T-helper 2 cell (primary cell): ENCODE results near the gene RUNX1.

Experiments used
- DNase-seq, 5 experiments: peaks; one replicate each; pipeline versions ENCODE4 v3.0.0 to v3.0.0-alpha.2; 2012 to 2022

The RUNX1 gene

DNA sequence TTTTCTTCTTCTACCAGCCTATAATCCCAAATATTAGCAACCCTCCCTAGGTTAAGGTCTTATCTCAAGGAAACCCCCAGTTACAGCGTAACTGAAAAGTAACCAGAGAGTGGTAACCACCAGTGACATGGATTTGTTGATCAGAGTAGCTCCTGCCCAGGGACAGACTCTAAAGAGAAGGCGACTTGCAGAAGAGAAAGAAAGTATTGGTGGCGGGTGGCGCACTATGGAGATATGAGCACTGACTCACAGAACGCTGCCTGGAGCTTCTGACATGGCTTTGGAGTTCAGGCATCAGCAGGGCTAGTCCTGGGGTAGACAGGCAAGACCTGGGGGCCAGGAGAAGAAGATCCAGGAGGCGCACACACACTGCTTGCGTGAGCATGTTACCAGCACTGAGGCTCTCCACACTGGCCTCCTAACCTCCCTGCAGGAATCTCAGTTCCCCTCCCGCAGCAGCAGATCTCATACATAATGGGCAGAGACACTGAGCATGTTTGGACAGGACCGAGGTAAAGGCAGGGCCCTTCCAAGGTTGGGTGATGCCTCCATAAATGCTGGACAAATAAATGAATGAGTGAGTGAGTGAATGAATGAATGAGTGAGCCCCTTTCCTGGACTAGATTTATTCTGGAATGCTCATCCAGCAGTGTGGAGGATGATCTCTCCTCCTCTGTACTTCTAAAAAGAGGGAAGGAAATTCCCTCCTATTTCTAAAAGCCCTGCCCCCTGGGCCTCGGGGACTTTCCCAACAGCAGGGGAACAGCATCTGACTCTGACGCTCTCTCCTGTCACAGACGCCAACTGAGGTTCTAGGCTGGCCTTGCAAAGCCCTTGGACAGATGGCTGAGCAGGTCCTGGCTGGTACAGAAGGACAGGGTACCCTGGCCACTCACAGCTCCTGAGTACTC lies 204.8 kb downstream of the RUNX1 start:
- no peak for DNase-seq

DNA sequence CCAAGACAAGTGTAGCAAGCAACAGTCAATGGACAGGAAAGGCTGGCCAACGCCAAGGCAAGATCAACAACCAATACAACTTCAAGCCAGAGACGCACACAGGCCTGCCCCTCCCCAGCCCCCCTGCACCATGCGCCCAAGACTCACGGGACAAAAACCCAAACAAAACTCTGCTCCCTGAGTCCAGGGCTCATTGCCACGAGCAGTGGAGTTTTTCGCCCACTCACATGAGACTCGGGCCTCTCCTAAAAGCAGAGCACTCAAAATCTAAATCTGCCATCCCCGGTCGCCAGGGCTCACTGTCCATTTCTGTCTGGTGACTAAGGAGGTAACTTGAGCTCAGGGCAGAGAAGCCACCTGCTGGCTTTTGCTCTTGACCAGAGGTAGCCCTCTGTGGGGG lies 205.5 kb downstream of the RUNX1 start:
- no peak for DNase-seq

DNA sequence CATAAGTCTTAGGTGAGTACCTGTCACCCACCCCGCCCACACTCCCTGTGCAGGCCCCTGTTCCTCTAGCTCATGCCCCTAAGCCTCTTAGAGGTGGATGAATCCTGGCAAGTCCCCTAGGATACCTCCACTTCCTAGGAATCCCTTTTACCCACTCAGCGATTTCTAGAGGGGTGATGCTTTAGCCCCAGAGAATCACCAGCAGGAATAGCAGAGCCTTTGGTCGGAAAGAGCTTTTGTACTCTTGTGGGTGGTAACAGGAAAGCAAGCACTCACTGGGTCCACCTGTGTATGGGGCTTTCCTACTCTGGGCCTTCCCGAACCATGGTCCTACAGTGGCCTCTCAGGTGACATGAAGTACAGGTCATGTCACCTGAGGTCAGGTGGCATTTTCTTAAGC lies 207.9 kb downstream of the RUNX1 start:
- no peak for DNase-seq

DNA sequence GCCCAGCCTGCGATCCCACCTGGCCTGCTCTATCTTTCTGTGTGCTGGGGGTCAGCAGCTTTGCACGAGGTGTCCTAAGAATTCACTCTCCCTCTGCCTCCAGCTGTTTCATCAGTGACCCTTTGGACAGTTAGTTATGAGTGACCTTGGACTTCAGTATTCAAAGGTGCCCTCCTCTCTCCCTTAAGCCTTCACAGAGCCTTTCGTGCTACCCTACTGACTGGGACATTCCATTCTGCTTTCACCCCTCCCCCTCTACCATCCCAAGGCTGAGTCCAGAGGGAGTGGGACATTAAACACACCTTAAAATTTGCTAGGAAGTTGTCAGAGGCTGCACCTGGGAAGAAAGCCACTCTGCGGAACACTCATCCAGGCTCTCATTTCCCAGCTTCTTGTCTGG lies 208.4 kb downstream of the RUNX1 start:
- no peak for DNase-seq

DNA sequence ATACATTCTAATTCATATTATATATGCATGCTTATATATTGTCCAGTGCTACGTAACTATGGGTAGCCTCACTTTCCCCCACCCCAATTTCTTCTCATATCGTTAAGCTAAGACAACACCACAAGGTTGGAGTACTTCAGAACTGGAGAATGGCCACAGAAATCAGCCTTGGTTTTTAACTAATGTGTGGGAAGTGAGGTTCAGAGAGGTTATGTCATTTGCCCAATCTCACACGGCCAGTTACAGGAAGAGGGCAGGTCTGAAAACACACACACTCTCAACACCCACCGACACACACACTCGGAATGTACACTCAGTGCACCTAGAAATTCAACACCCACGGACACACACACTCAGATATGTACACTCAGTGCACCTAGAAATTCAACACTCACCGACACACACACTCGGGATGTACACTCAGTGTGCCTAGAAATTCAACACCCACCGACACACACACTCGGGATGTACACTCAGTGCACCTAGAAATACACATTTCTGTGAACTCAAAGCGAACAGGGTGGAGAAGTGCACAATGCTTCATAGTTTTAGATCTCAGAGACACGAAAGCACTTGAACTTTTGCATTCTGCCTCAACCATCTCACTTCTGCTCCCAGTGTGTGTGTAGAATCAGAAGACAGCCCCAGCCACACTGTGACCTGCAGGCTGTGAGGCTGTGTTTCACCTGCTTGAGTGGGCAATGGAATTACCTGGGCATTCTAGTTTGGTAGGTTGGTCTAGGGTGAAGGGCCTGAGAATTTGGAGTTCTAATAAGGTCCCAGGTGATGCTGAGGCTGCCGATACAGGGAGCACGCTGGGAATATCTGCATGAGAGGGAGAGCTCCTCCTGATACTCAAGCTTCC lies 209.9 kb downstream of the RUNX1 start:
- no peak for DNase-seq

DNA sequence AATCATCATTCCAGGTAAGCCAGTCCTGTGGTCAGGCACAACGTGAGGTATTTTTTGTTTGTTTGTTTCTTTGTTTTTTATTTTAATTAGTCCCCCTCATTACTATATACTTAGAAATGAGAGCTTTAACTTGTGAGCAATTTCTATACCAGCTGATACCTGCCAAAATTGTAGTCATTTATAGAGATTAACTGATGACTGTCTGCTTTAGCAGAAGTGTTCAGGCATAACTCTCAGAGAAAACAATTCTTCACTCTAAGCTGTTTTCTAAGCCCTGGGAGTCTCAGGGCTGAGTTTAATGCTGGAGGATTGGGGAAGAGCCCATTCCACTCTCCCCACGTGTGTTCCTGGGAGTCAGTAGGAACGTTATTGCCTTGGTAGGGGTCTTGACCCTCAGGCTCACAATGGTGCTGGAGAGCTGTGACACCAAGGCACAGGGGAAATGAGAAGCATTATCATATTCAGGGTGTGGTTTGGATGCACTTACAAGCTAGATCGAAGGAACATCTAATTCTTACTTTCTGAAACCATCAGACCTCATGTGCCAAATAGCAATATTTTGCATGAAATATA lies 212.1 kb downstream of the RUNX1 start:
- no peak for DNase-seq

DNA sequence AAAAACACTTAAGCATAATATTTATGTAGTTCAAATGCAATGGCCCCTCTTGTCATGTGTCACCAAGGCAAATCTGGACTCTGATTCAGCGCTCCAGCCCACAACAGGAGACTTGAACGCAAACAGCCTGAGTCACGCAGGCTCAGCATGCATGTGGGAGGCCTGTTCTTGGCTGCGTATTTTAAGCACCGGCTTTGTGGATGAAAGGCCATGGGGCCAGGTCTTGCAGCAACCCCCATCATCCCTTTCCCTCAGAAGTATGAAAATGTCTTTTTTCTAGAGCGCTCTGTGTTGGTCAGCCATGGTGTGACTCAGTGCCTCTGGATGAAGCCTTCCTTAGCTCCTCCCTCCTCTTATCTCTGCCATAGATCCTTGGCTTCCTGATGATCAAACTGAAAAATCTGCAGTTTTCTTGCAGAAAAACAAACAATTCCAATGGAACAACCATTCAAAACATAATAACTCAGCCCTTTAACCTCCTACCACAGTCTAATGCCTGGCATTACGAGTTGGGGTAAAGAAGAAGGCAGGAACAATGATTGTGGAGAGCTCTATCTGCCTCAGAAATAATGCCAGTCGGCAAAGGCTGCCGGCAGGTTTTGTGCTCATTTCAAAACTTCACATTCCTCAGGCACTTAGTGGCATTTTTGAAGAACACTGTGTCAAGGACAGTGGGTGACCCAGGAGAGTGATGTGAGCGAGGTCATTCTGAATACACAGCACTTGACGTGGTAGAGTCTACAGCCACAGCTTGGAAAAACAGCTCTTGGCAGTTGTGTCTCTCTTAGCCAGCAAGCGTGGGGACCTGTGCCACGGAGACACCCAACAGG lies 212.8 kb downstream of the RUNX1 start:
- DNase-seq = peak in 1 of 5 experiments; percentile 30

DNA sequence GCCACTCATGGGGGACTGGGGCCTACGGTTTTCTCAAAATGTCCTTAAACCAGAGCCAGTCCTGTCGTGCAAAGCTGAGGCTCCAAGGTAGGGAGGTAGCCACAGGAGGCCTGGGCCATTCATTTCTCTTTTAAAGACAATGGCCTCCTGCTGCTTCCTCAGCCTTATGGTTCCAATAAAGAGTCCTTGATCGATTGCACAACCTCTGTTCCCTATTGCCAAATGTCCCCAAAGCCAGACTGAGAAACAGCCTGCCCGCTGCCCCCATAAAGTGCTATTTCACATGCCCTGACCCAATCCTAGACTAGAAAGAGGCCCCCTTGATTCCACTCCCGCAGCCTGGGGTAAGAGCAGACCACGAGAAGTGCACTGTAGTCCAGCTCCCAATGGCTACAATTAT lies 213.6 kb downstream of the RUNX1 start:
- DNase-seq = no peak

DNA sequence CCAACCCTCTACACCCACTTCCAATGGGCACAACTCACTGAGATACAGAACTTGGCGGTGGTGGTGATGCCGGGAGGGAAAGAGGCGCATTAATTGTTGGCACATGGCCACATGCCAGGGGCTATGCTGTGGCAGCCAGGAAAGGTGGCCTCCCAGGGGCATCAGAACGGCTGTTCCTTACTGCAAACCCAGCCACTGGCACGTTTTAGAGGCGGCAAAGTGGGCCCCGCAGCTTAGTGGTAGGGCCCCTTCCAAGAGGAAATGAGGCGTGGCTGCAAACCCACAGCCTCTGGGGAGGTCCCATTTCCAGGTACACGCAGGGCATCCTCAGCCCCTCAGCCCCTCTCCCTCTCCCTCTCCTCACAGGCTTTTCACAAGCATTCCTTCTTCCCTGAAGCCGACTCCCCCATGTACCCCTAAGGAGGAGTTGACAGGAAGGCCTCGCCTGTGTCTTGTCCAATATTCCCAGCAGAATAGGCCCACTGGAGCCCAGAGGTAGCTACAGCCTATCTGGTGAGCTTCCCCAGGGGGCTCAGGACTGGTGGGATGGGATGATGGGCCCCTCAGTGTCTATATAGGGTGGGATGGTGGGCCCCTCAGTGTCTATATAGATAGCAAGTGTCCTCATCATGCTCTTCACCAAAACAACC lies 214.1 kb downstream of the RUNX1 start:
- DNase-seq = no peak

DNA sequence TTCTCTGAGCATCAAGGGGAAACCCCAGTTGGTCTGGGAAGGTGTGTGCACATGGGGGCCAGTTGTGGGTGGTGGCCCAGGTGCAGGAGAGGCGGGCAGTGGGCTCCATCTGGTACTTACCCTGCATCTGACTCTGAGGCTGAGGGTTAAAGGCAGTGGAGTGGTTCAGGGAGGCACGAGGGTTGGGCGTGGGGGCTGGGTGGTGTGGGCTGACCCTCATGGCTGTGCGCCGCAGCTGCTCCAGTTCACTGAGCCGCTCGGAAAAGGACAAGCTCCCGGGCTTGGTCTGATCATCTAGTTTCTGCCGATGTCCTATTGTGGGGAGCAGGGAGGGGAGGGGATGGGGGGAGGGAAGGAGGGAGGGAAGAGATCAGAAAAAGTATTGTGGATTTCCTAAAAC lies 214.8 kb downstream of the RUNX1 start:
- no peak for DNase-seq

DNA sequence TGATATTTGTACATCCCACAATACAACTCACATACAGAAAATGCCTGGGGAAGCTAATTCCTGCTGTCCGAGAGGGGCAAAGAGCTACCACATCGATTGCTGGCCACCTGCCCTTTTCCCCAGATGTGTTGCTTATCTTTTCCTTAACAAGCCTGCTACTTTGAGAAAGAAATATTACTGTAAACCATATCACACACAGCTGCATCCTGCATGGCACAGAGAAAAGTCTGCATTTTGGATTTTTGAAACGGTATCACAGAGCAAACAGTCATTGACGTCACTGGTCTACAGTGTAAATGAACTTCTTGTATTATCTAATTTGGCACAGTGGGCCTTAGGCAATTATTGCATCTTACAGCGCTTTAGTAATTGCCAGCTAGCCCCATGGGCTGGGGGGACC lies 215.6 kb downstream of the RUNX1 start:
- no peak for DNase-seq

DNA sequence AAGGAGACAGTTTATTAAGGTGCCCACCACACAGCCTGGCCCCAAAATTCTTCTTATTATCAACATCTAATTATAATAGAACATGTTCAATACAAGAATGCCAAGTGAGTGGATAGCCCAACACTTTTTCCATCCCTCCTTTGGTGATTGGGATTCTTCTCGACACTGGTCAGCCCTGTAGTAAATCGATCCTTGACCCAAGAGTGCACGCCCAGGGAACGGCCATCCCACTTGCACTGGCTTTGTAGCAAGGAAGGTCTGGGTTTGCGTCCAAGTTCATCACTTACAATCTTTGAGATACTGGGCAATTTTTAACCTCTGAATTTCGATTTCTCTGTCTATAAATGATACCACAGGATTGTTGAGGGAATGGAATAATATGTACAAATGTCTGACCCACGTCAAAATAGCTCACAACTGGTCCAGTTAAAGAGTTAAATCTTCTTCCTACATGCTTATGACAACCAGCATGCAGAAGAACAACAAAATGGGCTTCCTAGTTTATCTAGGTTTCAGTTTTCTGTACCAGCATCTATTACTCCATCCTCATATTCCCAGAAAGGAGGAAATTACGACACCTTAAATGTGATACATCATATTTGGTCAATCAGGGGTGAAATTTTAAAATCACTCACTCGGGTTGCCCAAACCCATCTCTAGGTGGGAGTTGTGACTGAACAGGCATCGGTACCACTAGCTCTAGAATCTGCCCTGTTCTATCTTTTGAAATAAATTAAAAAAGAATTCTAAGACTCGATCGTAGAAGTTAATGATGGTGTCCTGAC lies 218.5 kb downstream of the RUNX1 start:
- no peak for DNase-seq

DNA sequence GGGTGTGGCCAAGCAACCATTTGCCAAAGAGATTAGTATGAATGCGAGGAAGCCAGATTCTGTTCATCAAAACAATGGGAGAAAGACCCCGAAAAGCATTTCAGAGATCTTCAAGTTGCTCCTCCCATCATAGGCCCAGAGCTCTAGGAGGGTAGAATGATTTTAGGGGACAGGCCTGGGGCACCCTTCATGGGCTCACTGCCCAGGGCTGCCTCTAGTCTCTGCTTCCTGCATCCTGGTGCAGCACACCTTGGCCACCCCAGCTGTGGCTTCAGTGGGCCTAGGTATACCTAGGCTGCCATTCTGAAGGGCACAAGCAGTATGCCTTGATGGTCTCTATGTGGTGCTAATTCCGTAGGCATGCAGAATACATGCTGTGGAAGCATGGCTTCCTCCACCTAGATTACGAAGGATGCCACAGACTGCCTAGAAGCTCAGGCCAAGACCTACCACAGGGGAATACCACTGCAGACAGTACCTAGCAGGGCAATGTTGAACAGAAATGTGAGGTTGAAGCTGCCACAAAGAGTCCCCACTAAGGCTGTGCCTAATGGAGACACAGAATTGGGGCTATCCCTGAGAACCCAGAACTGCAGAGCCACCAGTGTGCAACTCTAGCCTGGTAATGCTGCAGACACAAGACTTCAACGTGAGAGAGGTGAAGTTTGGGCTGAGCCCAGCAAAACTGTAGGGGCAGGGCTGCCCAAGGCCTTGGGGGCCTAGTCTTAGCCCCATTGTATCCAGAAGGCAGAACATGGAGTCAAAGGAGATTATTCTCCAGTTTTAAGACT lies 221.5 kb downstream of the RUNX1 start:
- no peak for DNase-seq

DNA sequence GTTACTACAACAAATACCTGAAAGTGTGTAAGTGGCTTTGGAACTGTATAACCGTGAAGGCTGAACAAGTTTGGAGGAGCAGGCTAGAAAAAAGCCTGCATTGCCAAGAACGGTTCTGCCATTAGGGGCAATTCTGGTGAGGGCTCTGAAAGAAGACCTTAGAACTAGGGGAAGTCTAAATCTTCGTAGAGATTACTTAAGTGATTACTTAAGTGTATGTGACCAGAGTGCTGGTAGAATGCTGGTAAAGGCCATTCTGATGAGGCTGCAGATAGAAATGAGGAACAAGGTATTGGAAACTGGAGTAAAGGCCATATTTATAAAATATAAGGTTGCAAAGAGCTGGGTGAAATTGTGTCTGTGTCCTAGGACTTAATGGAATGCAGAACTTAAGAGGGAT lies 222.3 kb downstream of the RUNX1 start:
- DNase-seq = no peak

DNA sequence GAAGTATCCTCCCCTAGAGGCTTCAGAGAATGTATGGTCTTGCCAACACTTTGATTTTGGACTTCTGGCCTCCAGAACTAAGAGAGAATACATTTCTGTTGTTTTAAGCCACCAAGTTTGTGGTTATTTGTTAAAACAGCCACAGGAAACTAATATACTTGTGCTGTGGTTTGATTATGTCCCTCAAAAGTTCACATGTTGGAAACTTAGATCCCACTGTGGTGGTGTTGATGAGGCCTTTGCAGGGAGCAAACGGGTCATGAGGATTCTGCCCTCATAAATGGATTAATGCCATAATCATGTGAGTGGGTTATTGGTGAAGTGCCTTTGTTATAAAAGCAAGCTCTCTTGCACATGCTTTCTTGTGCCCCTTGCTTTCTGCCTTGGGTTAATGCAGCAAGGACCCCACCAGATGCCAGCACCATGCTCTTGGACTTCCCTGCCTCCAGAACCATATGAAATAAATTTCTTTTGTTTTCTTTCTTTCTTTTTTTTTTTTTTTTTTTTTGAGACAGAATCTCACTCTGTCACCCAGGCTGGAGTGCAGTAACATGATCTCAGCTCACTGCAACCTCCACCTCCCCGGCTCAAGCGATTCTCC lies 223.1 kb downstream of the RUNX1 start:
- no peak for DNase-seq

DNA sequence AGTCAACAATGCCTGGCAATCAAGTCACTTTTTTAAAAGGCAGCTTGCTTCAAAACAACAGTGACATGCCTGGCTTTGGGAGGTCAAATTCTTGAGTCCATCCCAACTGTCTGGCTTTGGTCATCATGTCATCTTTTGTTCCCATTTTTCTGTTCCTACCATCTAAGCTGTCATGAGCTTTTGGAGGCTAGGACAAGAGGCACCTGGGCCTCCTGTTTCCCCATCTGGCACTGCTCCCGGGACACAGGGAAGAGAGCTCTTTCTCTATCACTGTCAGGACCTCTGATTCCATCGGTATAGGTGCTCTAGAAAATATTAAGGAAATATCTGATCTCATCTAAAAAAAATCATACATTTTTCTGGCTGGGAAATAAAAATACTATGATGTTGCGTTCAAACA lies 224.0 kb downstream of the RUNX1 start:
- DNase-seq = no peak

DNA sequence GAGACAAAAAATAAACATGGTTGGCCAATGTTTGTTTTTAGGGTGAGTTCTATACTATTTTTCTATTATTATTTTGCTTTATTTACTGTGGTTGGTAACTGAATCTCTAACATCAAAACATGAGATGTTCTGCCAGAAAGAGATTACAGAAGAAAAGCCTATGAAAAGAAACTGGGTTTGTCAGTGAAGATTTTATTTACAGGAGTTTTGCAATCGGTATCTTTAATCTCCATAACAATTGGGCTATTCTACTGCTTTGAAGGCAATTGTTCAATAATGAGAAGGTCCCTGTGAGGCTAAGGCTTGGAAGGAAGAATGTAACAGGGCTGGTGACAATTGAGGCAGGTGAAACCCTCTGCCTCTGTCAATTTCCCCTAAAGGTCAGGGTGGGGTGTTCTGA lies 224.8 kb downstream of the RUNX1 start:
- DNase-seq = no peak

DNA sequence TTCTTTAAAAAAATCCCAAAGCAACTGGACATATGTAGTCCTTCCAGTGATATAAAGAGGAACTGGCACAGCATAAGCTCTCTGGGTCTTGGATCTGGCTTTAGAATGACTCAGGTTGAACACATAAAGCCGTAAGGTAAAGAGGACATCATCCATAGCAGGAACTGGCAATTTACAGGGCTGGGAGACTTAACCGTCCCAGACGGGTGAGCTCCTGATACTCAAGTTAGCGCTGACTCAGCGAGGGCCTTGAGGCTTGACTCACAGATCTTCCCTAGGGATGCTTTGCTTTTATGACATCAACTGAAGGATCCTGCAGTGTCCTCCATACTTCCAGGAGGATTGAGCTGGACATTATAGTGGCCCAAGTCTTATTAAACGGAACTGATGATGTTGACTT lies 226.2 kb downstream of the RUNX1 start:
- no peak for DNase-seq

DNA sequence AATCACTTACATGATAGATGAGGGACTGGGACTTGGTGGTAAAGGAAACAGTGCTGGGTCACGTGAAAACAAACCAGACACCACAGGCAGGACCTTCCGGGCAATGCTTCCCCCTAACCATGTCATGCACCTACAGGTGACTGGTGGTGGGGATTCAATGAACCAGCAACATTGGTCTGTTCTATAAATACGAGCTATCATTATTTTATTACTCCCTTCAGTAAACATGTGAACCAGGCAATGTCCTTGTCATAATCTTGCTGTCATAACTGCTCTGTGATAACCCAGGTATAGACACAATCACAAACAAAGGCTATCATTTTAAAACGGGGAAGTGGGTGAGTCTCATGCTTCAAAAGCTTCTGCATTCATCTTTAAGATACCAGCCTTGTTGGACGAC lies 226.9 kb downstream of the RUNX1 start:
- DNase-seq = no peak

DNA sequence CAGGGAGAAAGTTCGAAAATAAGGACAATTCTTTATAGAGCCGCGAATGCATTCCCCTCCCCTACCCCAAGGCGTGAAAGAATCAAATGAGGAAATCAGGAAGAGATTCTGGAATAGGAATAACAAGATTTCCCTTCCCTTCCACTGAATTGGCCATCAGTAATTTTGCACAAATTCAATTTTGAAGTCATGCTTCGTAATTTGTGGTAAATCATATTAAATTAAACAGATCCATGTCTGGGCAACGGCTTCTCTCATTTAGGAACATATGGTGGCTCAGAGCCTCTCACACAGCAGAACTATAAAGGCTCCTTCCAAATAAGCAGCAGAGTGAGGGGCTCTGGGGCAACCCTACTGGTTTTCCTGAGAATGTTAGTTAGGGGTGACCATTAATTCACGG lies 227.4 kb downstream of the RUNX1 start:
- DNase-seq = no peak
